ENCODE data around the gene BRD3. TPM values are rescaled to one million over a fixed set of nuclear protein-coding genes. Genes with fewer than 3 reads are reported as not detected.

Gene BRD3
- total RNA-seq, 2 experiments from 2014 or later = 3.1 to 16.3 TPM

DNA sequence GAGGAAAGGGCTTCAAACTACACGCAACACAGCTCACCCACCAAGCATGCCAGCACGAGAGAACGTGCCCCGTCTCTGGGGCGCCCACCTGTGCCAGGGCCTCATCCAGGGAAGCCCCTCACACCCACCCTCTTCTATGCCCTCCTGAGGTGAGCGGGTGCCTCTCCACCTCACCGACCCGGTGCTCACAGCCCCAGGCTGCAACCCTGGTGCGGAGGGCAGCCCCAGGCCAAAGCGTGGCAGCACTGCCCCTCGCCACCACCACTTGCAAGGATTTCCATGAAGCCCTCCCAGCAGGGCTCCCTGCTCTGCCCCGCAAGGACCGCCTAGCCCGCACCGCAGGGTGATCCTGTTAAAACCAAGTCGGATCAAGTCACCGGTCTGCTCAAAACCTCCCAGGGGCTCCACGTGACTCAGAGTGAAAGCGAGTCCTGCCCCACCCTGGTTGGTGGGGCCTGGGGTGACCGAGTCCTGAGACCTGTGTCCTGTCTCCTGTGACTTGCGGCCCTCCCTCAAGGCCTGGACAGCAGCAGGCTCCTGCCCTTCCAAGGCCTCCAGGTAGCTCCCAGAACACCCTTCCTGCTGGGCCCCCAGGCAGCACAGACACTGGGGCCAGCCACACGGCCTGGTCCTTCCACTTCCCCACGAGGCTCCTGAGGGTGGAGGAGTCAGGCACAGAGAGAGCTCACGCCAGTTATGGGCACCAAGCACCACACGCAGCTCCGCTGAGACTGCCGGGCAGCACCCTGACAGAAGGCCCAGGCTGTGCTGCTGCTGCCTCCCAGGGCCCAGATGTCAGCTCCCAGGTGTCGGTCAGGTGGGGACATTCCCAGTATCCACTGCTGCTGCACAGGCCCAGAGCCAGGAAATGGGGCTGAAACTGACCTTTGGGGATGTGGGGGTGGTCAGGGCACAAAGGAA lies 12.7 kb downstream of the BRD3 start:
- intact Hi-C loops (cut with micrococcal nuclease; ENCODE audit: unreplicated experiment) = no loop called here
- Histone ChIP-seq H2AFZ (ENCODE audit: low read length) (no peak overlapping the region), H4K20me1 (ENCODE audit: insufficient read depth, low read length) (peaks cover 15% of the 10 kb centered on the region), H3K79me2 (ENCODE audit: insufficient read depth, low read depth, low read length) (no peaks in the 10 kb centered on the region), H3K4me1 (ENCODE audit: insufficient read depth, low read length, poor library complexity, severe bottlenecking) (peaks cover 7% of the 10 kb centered on the region), H3K36me3 (ENCODE audit: insufficient read depth, low read length) (no peaks in the 10 kb centered on the region), H3K9me2 (ENCODE audit: insufficient read depth, low read length) (no peaks in the 10 kb centered on the region), H3K4me3 (ENCODE audit: low read depth, low read length, poor library complexity, severe bottlenecking) (no peak overlapping the region), H3K27ac (ENCODE audit: low read depth, low read length, poor library complexity, severe bottlenecking) (no peak overlapping the region), H3K9me3 (ENCODE audit: low read length) (no peaks in the 10 kb centered on the region), H3K4me2 (ENCODE audit: low read length) (no peak overlapping the region)
- DNase-seq (ENCODE audit: low spot score) = no peak
- TF ChIP-seq, protein P1, sequence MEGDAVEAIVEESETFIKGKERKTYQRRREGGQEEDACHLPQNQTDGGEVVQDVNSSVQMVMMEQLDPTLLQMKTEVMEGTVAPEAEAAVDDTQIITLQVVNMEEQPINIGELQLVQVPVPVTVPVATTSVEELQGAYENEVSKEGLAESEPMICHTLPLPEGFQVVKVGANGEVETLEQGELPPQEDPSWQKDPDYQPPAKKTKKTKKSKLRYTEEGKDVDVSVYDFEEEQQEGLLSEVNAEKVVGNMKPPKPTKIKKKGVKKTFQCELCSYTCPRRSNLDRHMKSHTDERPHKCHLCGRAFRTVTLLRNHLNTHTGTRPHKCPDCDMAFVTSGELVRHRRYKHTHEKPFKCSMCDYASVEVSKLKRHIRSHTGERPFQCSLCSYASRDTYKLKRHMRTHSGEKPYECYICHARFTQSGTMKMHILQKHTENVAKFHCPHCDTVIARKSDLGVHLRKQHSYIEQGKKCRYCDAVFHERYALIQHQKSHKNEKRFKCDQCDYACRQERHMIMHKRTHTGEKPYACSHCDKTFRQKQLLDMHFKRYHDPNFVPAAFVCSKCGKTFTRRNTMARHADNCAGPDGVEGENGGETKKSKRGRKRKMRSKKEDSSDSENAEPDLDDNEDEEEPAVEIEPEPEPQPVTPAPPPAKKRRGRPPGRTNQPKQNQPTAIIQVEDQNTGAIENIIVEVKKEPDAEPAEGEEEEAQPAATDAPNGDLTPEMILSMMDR (conservative IDR thresholded peaks at IDR 0.05; ENCODE audit: low read length) = no peak
- TF ChIP-seq EZH2phosphoT487 (IDR thresholded peaks at IDR 0.05; ENCODE audit: borderline replicate concordance, low read depth, low read length) = no peak
- POLR2A ChIA-PET = no interaction called here
- CTCF ChIA-PET (ENCODE audit: unreplicated experiment) = no interaction called here
- no TSS peak for BruUV-seq (replicated peaks)

DNA sequence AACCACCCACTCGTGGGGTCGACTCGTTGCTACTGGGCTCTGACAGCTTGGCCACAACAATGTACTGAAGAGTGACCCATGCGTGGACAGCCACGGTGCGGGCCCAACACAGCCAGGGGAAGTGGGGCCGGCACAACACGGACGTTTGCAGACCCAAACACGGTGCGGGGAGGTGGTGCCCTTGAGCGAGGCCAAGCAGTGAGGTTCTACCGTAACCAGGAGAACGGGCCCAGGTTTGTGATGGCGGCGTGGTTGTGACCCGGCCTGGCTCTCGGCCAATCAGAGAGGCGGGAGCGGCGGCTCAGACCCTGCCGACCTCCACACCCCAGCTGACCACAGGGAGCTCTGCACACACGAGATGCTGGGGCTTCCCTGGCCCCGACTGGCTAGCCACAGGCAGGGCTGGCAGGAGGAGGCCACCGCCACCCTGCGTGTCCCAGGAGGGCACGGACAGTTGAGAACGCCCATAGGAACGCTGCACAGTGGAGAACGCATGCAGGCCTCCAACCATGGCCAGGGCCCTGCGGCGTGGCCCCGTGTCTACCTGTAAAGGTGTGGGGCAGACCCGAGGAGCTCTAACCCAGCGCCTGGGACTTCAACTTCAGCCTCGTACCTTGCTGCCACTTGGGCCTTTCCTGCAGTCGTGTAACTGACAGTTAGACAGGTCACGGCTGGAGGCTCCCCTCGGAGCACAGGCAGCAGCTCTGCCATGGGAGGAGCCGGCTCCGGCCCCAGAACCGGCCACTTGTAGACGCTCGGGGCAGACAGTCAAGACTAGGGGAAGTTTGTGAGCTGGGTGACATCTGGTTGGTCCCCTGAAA lies 13.7 kb downstream of the BRD3 start:
- H3K27ac ChIP-seq (ENCODE audit: low read depth, low read length, poor library complexity, severe bottlenecking) = no peak overlapping the region
- H3K36me3 ChIP-seq (ENCODE audit: insufficient read depth, low read length) = no peaks in the 10 kb centered on the region
- DNase-seq (ENCODE audit: low spot score) = no peak
- H3K4me1 ChIP-seq (ENCODE audit: insufficient read depth, low read length, poor library complexity, severe bottlenecking) = no peaks in the 10 kb centered on the region
- peaks cover 7% of the 10 kb centered on the region; the same call in 1 of the 2 replicates for H4K20me1 ChIP-seq (ENCODE audit: insufficient read depth, low read length)
- H3K9me2 ChIP-seq (ENCODE audit: insufficient read depth, low read length) = no peaks in the 10 kb centered on the region
- no peaks in the 10 kb centered on the region for H3K79me2 ChIP-seq (ENCODE audit: insufficient read depth, low read depth, low read length)
- no peaks in the 10 kb centered on the region for H3K9me3 ChIP-seq (ENCODE audit: low read length)
- TF ChIP-seq, protein P1 (conservative IDR thresholded peaks at IDR 0.05; ENCODE audit: low read length) = no peak
- TF ChIP-seq EZH2phosphoT487 (IDR thresholded peaks at IDR 0.05; ENCODE audit: borderline replicate concordance, low read depth, low read length) = no peak
- no peak overlapping the region for H3K4me2 ChIP-seq (ENCODE audit: low read length)
- no peak overlapping the region for H2AFZ ChIP-seq (ENCODE audit: low read length)
- no peak overlapping the region for H3K4me3 ChIP-seq (ENCODE audit: low read depth, low read length, poor library complexity, severe bottlenecking)
- CTCF ChIA-PET (ENCODE audit: unreplicated experiment) = no interaction called here
- intact Hi-C loops (cut with micrococcal nuclease; ENCODE audit: unreplicated experiment) = no loop called here
- no TSS peak for BruUV-seq (replicated peaks)
- POLR2A ChIA-PET = no interaction called here
